Esophagus squamous epithelium (tissue), 5 donors: ENCODE data around the gene ATRAID. TPM values are rescaled to one million over a fixed set of nuclear protein-coding genes. Genes with fewer than 3 reads are reported as not detected.

Experiments
- DNase-seq: peaks from one replicate; lab custom pipeline; 2025; lab: John Stamatoyannopoulos, UW
- H3K27ac ChIP-seq, 4 donors: fragments of 200-600 bp; sonication (generic); one replicate each; pipeline ENCODE4 v1.5.1; 2016 to 2019; ENCODE audit warnings: mild to moderate bottlenecking in 1 of 4
- H3K27me3 ChIP-seq, 4 donors: fragments of 200-600 bp; sonication (generic); 1 replicate in 3 of 4; 2 replicates in 1 of 4; pipeline versions ENCODE4 v1.5.1 to v1.6.0; 2017 to 2021; ENCODE audit warnings: antibody characterized with exemption in 1 of 4
- H3K36me3 ChIP-seq, 3 donors: fragments of 200-600 bp; sonication (generic); one replicate each; pipeline ENCODE4 v1.5.1; 2016 to 2019
- H3K4me1 ChIP-seq, 3 donors: fragments of 200-600 bp; sonication (generic); one replicate each; pipeline ENCODE4 v1.5.1; 2017 to 2019
- H3K4me3 ChIP-seq, 4 donors: fragments of 200-600 bp; sonication (generic); 1 replicate in 3 of 4; 2 replicates in 1 of 4; pipeline ENCODE4 v1.5.1; 2016 to 2019; ENCODE audit warnings: mild to moderate bottlenecking in 2 of 4, moderate library complexity in 1 of 4
- H3K9me3 ChIP-seq, 3 donors: fragments of 200-600 bp; sonication (generic); one replicate each; pipeline ENCODE4 v1.5.1; 2016 to 2019
- CTCF ChIP-seq, 6 experiments: fragments of 450-650 bp in 4 of 6; fragments of 200-600 bp in 2 of 6; sonication (generic) in 2 of 6; IDR thresholded peaks; one replicate each; pipeline ENCODE4 v1.5.1; 2016 to 2019; ENCODE audit warnings: antibody characterized with exemption in 6 of 6, mild to moderate bottlenecking in 4 of 6, moderate library complexity in 4 of 6
- POLR2A ChIP-seq, 4 donors: fragments of 450-650 bp; IDR thresholded peaks; one replicate each; pipeline ENCODE4 v1.6.1; 2017; ENCODE audit warnings: antibody characterized with exemption in 4 of 4, mild to moderate bottlenecking in 4 of 4, moderate library complexity in 3 of 4
- WGBS, 2 donors: methylation state at CpG; one replicate each; pipeline ENCODE4 v1.1.5; 2018; 5-methylcytosine and 5-hydroxymethylcytosine counted together
- intact Hi-C: fragments of 100-400 bp; cut with DNase I; formaldehyde crosslinking; loops from one replicate; pipeline ENCODE4 v1.15.0; 2022
- total RNA-seq, 4 donors: library from RNA; depleted of rRNA; stranded (reverse); fragments of >200 nt; gene quantifications; one replicate each; pipeline ENCODE4 v1.1.0, GENCODE V29; 2016
- donor health status: DM: yes; HTN: yes; CAD: no.

Gene ATRAID
- total RNA-seq, 4 donors from 2014 or later, result 57.1 to 124 (median 91.0) TPM

- Histone ChIP-seq H3K27ac (no peak overlapping the region), H3K4me1 (peaks cover 30 to 41% (median 32%) of the 10 kb centered on the region in 3 donors), H3K27me3 (peaks cover 16 to 100% (median 28%) of the 10 kb centered on the region in 4 donors), H3K9me3 (no peaks in the 10 kb centered on the region), H3K36me3 (no peaks in the 10 kb centered on the region), H3K4me3 (peak overlapping the region in 3 of 4 donors; percentile 7 to 61 (median 31))
- 0% methylated on average over 21 to 22 of the region's 38 CpGs for whole genome bisulfite sequencing, 2 donors
- intact Hi-C loops, result no loop called here
- DNase-seq, result no peak
- no peak for TF ChIP-seq POLR2A (IDR thresholded peaks at IDR 0.05)
- TF ChIP-seq CTCF (IDR thresholded peaks at IDR 0.05), result no peak
Observed at GRCh38 chr2:27264253-27264752, 52.5 kb downstream of the ATRAID start.

- Histone ChIP-seq H3K4me1 (peaks cover 30 to 41% (median 32%) of the 10 kb centered on the region in 3 donors), H3K27ac (no peak overlapping the region), H3K27me3 (peaks cover 16 to 98% (median 28%) of the 10 kb centered on the region in 4 donors), H3K9me3 (no peaks in the 10 kb centered on the region), H3K4me3 (peak overlapping the region in 3 of 4 donors; percentile 7 to 61 (median 31)), H3K36me3 (no peaks in the 10 kb centered on the region)
- intact Hi-C loops, result no loop called here
- TF ChIP-seq CTCF (IDR thresholded peaks at IDR 0.05) (peak in 5 of 6 experiments; percentile 27 to 40 (median 31)), POLR2A (IDR thresholded peaks at IDR 0.05) (no peak)
- DNase-seq, result no peak
- 8 to 37% methylated on average over 8 to 22 of the region's 56 CpGs for WGBS, 2 donors
Observed at GRCh38 chr2:27264753-27265535, 53.1 kb downstream of the ATRAID start.

- intact Hi-C loops, result no loop called here
- peaks cover 30 to 41% (median 32%) of the 10 kb centered on the region in 3 donors for H3K4me1 ChIP-seq
- H3K27me3 ChIP-seq, result peaks cover 15 to 98% (median 28%) of the 10 kb centered on the region in 4 donors
- no peaks in the 10 kb centered on the region for H3K9me3 ChIP-seq
- no peak for DNase-seq
- H3K27ac ChIP-seq, result no peak overlapping the region
- TF ChIP-seq CTCF (IDR thresholded peaks at IDR 0.05), result no peak
- TF ChIP-seq POLR2A (IDR thresholded peaks at IDR 0.05), result no peak
- no peaks in the 10 kb centered on the region for H3K36me3 ChIP-seq
- no peak overlapping the region for H3K4me3 ChIP-seq
Observed at GRCh38 chr2:27265536-27265870, 53.7 kb downstream of the ATRAID start.

Other genes starting within 250 kb of the ATRAID start
- gene MAPRE3, start 241.4 kb upstream of the ATRAID start, total RNA-seq, result 1 to 10 TPM; 4.4 to 7.6 (median 5.2) TPM
- gene TMEM214, start 179.1 kb upstream of the ATRAID start, total RNA-seq, result 10 to 100 TPM; 15.7 to 34.5 (median 32.1) TPM
- gene AGBL5, start 160.4 kb upstream of the ATRAID start, total RNA-seq, result 10 to 100 TPM in 2 of 4 donors, 1 to 10 TPM in 2; 4.7 to 12.4 (median 9.6) TPM
- gene OST4, start 140.4 kb upstream of the ATRAID start, total RNA-seq, result 100 to 1,000 TPM; 149 to 242 (median 193) TPM
- 10 to 100 TPM in 2 of 4 donors, 1 to 10 TPM in 2; 6.2 to 27.8 (median 9.9) TPM for gene EMILIN1, start 133.4 kb upstream of the ATRAID start, total RNA-seq
- 1 to 10 TPM; 1.3 to 1.9 (median 1.4) TPM for gene KHK, start 125.3 kb upstream of the ATRAID start, total RNA-seq
- gene CGREF1, start 92.9 kb upstream of the ATRAID start, total RNA-seq, result 1 to 10 TPM; 2.6 to 6.1 (median 3.9) TPM
- not detected for gene ABHD1, start 88.2 kb upstream of the ATRAID start, total RNA-seq
- 10 to 100 TPM; 45.5 to 77.9 (median 53.9) TPM for gene PREB, start 77.4 kb upstream of the ATRAID start, total RNA-seq
- not detected for gene PRR30, start 72.6 kb upstream of the ATRAID start, total RNA-seq
- gene TCF23, start 63.0 kb upstream of the ATRAID start, total RNA-seq, result not detected
- 10 to 100 TPM; 13.5 to 38.6 (median 23.2) TPM for gene SLC5A6, start 227 bp downstream of the ATRAID start, total RNA-seq
- 10 to 100 TPM; 17.6 to 34.5 (median 22.0) TPM for gene CAD, start 5.3 kb downstream of the ATRAID start, total RNA-seq
- gene SLC30A3, start 51.0 kb downstream of the ATRAID start, total RNA-seq, result under 1 TPM in 2 of 4 donors, not detected in 2; 0.18 to 0.19 TPM
- under 1 TPM in 1 of 4 donors, not detected in 3; 0.38 TPM for gene DNAJC5G, start 63.4 kb downstream of the ATRAID start, total RNA-seq
- gene TRIM54, start 70.4 kb downstream of the ATRAID start, total RNA-seq, result not detected
- gene UCN, start 96.4 kb downstream of the ATRAID start, total RNA-seq, result 1 to 10 TPM in 1 of 4 donors, not detected in 3; 1.1 TPM
- 10 to 100 TPM; 39.3 to 66.1 (median 48.1) TPM for gene MPV17, start 111.1 kb downstream of the ATRAID start, total RNA-seq
- gene GTF3C2, start 144.7 kb downstream of the ATRAID start, total RNA-seq, result 10 to 100 TPM; 37.2 to 59.7 (median 52.3) TPM
- 10 to 100 TPM; 30.4 to 44.3 (median 38.3) TPM for gene EIF2B4, start 158.3 kb downstream of the ATRAID start, total RNA-seq
- 100 to 1,000 TPM in 1 of 4 donors, 10 to 100 TPM in 3; 53.5 to 106 (median 75.8) TPM for gene SNX17, start 158.6 kb downstream of the ATRAID start, total RNA-seq
- gene ZNF513, start 168.7 kb downstream of the ATRAID start, total RNA-seq, result 10 to 100 TPM in 3 of 4 donors, 1 to 10 TPM in 1; 6.4 to 15.6 (median 12.8) TPM
- 10 to 100 TPM; 51.9 to 77.1 (median 67.4) TPM for gene PPM1G, start 197.6 kb downstream of the ATRAID start, total RNA-seq
- 10 to 100 TPM; 66.6 to 89.6 (median 81.5) TPM for gene NRBP1, start 216.6 kb downstream of the ATRAID start, total RNA-seq
- 10 to 100 TPM in 3 of 4 donors, 1 to 10 TPM in 1; 9.8 to 29.3 (median 19.1) TPM for gene KRTCAP3, start 230.3 kb downstream of the ATRAID start, total RNA-seq